Astrocyte of the spinal cord (primary cell): ENCODE results near the gene ZNF358.
A peak's percentile ranks its signal among the peaks of the same experiment; 100 is the strongest.

ENCODE experiments used
- DNase-seq: peaks from one replicate; pipeline ENCODE4 v3.0.0; 2011; ENCODE audit warnings: low read depth, low spot score
- H3K4me3 ChIP-seq: 2 replicates; pipeline ENCODE4 v1.5.1; 2011; ENCODE audit warnings: low read depth, mild to moderate bottlenecking, low read length, moderate library complexity
- in situ Hi-C: cut with HindIII; loops from 2 replicates; pipeline ENCODE4 v1.10.0; 2017; ENCODE audit warnings: low sequenced_read_pairs
- TF ChIP-seq, protein P1 (sequence below): IDR thresholded peaks from 2 replicates; pipeline ENCODE4 v1.5.1; 2012; ENCODE audit warnings: low read depth, mild to moderate bottlenecking, low read length, inconsistent platforms

Gene ZNF358

DNA sequence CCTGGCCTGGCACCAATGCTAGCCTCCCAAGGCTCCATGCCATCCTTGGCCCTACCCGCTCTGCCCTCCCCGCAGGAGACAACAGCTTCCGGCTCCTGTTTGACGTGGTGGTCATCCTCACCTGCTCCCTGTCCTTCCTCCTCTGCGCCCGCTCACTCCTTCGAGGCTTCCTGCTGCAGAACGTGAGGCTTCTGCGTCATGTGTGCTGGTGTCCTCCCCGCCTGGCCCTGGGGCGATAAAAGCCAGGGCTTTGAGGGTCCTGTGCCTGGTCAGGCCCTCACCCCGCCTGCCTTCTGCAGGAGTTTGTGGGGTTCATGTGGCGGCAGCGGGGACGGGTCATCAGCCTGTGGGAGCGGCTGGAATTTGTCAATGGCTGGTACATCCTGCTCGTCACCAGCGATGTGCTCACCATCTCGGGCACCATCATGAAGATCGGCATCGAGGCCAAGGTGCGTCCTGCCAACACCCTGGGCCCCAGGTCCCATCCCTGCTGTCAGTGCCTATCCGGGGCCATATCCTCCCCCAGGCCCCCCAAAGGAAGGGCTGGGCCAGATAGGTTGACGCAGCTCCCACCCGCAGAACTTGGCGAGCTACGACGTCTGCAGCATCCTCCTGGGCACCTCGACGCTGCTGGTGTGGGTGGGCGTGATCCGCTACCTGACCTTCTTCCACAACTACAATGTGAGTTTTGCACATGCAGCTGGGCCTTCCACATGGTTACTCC lies 12.8 kb downstream of the ZNF358 start:
- H3K4me3 ChIP-seq = no peak overlapping the region
- in situ Hi-C loops = no loop called here
- TF ChIP-seq, protein P1, sequence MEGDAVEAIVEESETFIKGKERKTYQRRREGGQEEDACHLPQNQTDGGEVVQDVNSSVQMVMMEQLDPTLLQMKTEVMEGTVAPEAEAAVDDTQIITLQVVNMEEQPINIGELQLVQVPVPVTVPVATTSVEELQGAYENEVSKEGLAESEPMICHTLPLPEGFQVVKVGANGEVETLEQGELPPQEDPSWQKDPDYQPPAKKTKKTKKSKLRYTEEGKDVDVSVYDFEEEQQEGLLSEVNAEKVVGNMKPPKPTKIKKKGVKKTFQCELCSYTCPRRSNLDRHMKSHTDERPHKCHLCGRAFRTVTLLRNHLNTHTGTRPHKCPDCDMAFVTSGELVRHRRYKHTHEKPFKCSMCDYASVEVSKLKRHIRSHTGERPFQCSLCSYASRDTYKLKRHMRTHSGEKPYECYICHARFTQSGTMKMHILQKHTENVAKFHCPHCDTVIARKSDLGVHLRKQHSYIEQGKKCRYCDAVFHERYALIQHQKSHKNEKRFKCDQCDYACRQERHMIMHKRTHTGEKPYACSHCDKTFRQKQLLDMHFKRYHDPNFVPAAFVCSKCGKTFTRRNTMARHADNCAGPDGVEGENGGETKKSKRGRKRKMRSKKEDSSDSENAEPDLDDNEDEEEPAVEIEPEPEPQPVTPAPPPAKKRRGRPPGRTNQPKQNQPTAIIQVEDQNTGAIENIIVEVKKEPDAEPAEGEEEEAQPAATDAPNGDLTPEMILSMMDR = no peak
- no peak for DNase-seq

DNA sequence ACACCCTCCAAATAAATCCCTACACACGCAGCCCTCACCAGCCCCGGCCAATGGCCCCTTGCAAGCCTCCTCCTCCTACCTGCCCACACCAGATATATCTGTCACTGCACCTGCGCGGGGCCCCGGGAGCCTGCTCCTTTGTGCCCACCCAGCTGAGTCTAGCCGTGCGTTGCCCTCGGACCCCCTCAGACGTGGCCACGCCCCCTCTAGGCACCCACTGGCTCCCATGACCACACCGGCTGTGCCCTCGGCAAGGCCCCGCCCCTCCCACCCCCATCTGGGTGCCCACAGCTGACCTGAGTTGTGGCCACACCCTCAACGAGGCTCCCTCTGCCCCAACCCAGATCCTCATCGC lies 13.3 kb downstream of the ZNF358 start:
- in situ Hi-C loops = no loop called here
- TF ChIP-seq, protein P1 = no peak
- H3K4me3 ChIP-seq = no peak overlapping the region
- DNase-seq = no peak

DNA sequence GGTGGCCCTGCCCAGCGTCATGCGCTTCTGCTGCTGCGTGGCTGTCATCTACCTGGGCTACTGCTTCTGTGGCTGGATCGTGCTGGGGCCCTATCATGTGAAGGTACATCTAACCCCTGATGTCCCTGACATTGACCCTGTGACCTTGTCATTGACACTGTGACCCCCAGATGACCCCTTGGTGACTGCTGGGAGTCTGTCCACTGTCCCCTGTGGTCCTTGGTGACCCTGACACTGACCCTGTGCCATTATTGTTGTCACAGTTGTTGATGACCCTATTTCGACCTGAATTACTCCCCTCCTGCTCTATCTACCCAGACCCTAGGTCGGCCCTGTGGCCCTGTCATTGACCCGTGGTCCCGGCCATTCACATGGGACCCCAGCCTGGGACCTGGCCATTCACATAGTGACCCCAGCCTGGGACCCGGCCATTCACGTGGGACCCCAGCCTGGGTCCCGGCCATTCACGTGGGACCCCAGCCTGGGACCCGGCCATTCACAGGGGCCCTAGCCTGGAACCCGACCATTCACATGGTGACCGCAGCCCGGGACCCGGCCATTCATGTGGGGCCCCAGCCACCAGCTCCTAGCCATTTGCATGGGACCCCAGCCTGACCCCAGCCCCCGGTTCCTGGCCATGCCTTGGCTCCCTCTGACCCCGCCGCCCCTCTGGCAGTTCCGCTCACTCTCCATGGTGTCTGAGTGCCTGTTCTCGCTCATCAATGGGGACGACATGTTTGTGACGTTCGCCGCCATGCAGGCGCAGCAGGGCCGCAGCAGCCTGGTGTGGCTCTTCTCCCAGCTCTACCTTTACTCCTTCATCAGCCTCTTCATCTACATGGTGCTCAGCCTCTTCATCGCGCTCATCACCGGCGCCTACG lies 13.9 kb downstream of the ZNF358 start:
- TF ChIP-seq, protein P1 = no peak
- in situ Hi-C loops = no loop called here
- H3K4me3 ChIP-seq = no peak overlapping the region
- DNase-seq = no peak

DNA sequence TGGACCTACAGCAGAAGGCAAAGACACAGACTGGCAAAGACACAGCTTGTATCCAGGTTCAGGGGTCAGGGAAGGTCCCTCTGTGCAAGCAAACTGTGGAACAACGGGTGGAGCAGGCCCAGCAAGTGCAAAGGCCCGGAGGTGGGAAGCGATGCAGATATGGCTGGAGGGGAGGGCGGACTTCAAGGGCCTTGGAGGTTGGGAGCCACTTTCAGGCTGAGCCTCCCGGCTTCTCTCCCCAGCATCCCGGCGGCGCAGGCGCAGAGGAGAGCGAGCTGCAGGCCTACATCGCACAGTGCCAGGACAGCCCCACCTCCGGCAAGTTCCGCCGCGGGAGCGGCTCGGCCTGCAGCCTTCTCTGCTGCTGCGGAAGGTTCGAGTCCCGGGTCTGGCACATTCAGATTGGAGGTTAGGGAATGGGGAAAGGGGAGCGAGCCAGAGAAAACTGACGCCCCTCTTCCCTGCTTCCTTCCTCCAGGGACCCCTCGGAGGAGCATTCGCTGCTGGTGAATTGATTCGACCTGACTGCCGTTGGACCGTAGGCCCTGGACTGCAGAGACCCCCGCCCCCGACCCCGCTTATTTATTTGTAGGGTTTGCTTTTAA lies 17.5 kb downstream of the ZNF358 start:
- in situ Hi-C loops = no loop called here
- peak; percentile 37 for DNase-seq
- peak overlapping the region; percentile 96 for H3K4me3 ChIP-seq
- TF ChIP-seq, protein P1 = no peak

DNA sequence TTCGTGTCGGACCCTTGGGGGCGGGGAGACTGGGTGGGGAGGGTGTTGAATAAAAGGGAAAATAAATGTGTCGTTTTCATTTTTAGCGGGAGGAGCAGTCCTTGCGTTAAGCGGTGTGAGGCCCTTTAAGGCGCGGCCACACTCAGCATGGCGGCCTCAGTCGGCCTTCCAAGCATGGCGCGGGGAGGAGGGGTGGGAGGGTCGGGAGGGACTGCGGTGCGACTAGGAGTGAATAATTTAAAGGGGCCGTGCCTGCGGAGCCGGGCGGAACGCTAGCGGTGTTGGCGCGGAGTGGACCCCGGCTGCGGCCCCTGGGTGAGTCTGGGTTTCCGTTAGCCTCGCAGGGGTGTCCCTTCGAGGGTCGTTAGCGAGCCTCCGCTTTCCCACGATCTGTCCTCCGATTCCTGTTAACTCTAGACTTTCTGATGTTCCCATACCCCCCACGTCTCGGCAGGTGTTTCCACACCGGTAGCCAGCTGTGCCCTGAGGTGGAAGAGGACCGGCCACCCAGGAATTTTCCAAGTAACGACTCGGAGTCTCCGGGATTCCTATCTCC lies 18.1 kb downstream of the ZNF358 start:
- in situ Hi-C loops = no loop called here
- DNase-seq = peak; percentile 93

More for the DNA sequence above, 18.1 kb downstream of the ZNF358 start:
- H3K4me3 ChIP-seq = peak overlapping the region; percentile 96
- TF ChIP-seq, protein P1 = no peak
